ENCODE data around the gene WBP1.

WBP1 gene

DNA sequence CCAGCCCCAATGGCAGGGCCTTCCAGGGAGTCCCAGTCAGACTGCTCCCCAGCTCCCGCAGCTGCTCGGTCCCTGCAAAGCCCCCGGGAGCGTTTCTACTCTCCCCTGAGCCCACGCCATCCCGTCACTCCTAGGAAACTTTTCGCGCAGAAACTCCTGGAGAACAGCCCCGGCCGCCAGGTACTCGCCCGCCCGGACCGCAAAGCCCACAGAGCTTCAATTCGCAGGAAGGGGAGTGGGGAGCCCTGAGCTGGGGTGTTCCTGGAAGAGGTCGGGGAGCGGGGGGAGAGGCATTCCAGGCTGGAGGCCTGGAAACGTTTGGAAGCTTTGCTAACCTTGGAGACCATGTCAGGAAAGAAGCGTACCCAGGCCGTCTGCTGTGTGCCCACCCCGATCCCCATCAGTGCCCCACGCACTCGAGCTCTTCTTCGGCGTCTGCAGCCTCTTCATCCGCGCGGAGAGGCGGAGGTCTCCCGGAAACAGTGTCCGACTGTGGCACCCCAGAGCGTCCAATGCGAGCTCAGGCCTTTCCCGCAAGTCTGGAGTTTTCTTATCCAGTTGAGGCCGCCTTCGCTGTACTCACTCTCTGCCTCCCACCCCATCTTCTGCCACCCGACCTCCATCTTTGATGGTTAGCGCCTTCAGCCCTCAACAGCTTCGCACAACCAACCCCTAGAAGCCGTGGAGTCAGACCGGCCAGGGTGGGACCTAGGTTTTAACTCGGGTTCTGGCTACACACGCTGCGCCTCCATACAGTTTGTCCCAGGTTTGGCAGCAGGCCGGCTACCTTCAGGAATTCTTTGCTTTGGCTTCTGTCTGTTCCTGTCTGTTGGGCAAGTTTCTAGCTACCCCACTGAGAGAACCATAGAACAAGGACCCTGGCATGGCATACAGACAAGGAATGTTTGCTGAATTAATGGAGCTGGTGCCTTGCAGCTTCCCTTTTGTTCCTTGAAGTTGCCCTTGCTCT is 45.6 kb downstream of the WBP1 start:
- no peak for FAIRE-seq

DNA sequence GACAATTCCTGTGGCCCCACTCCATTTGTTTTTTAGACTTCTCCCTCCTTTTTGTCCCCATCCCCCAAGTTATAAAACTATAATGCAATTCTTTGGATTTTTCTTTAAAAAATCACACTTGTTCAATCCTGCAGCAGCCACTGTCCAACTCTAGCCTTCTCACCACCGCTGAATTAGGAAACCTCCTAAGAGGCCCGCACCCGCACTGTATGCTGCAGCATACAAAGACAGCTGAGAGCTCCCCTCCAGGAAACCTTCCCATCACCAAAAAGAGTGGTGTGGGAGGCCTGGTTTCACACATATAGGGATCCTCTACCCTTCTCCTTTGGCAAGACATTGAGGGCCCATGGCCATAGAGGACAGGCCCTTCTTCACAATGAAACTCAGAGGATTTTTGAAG is 46.4 kb downstream of the WBP1 start:
- FAIRE-seq = no peak

DNA sequence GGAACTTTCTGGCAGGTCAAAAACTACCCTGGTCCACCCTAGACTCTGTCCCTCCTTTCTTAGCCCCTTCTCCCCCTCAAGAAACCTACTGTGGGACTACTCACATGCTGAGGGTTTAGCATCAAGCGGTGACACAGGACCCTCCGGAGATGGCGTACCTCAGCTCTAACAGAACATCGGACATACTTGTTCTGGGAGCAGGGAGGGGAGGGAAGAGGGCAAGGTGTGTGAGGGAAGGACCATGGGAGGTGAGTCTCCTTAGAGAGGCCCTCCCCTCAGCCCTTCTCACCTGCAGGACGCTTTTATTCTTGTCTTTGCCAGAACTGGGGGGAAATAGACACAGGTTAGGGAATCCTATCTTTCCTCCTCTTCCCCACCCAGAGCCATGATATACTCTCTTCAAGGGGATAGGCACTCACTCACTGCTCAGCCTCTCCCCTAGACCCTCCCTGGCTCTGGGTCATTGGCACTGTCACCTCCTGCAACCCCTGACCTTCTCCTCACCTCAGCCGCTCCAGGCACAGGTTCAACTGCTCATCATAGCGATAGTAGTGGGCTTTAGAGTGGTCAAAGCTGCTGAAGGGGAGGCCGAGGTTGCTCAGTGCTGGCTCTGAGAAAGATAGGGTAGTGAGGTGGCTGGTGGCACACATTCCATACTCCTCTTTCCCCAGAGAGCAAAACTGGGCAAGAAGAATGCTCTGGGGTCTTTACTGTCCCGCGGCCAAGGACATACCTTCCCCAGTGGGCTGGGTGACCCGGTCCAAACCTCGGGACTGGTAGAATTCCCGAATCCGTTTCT is 47.4 kb downstream of the WBP1 start:
- no peak for FAIRE-seq

- FAIRE-seq = no peak
These were observed 49.1 kb downstream of the WBP1 start, which contains the start of gene PCGF1 for GRCh38 chr2:74507145-74507925. Gene PCGF1 (minus strand): TSS chr2:74507695. CDS start chr2:74507668, 27 bp downstream.

DNA sequence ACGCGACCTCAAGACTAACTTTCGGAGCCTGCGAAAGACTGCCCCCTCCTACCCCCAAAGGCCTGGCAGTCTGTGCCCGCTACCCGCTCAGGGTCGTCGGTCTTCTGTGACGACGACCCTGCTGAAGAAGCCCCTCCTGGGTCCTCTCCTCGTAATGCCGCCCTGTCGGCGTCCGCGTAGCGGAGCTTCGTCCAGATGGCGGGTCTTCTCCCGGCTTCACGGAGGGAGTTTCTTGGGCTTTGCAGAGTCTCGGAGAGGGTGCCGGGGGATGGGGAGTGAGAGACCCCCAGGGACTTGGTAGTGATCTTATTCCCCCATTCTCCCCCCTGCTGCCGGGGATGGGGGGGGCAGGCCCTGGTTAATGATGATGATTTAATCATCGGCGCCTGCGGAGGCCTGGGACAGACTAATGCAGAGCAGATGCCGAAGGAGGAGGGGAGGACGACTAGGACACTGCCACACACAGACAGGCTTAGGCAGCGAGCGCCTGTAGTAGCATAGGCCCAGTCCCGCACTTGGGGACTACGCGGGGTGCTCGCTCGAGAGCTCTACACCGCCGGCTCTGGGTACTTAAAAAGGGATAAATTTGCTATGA is 49.8 kb downstream of the WBP1 start:
- FAIRE-seq = no peak

DNA sequence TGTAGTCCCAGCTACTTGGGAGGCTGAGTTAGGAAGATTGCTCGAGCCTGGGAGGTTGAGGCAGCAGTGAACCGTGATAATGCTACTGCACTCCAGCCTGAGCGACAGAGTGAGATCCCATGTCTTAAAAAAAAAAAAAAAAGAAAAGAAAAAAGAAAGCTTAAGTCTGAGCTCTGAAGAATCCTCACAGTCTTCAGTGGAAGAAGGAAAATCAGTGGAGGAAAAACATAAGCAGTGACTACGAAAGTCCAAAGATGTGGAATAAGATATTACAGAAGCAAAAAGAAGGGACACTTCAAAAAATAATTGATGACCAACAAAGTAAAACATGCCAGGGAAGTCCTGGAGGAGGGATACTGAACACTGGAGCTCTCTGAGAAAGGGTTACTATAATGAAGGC is 52.0 kb downstream of the WBP1 start:
- no peak for FAIRE-seq

Measured in islet of Langerhans (tissue), 1 donor.